PC-3 (cell line): ENCODE measurements around the gene AFF2.

Experiments used
- EZH2 ChIP-seq: fragments of 300-600 bp; sonication (generic); IDR thresholded peaks from one replicate; pipeline ENCODE4 v1.6.1; 2017; ENCODE audit warnings: antibody characterized with exemption, mild to moderate bottlenecking, low read length; ENCODE audit not compliant: unreplicated experiment
- EZH2phosphoT487 ChIP-seq: fragments of 300-600 bp; sonication (generic); IDR thresholded peaks from 2 replicates; pipeline ENCODE4 v1.6.1; 2018; ENCODE audit warnings: mild to moderate bottlenecking, antibody characterized with exemption, low read length, borderline replicate concordance
- TF ChIP-seq, protein P1 (sequence below): fragments of 300-600 bp; sonication (generic); conservative IDR thresholded peaks from 2 replicates; pipeline ENCODE4 v1.5.1; 2017; ENCODE audit warnings: antibody characterized with exemption, low read depth, mild to moderate bottlenecking, low read length

DNA sequence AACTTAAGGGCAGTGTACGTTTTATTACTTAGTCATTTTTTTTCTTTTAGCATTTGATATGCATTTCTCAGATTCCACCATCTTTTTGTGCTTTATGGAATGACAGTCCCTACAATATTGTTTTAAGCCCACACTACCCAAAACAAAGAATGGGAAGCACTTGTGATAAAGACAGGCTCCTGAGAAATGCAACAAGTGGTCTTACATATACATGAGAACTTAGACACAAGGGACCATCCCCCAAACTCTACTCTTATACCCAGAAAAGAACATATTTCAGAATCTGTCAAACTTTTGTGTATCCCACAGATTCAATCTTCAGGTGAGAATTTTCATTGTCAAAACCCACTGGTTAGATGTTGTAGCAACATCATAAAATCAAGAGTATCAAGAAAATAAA, 491.1 kb downstream of the AFF2 start:
- TF ChIP-seq, protein P1, sequence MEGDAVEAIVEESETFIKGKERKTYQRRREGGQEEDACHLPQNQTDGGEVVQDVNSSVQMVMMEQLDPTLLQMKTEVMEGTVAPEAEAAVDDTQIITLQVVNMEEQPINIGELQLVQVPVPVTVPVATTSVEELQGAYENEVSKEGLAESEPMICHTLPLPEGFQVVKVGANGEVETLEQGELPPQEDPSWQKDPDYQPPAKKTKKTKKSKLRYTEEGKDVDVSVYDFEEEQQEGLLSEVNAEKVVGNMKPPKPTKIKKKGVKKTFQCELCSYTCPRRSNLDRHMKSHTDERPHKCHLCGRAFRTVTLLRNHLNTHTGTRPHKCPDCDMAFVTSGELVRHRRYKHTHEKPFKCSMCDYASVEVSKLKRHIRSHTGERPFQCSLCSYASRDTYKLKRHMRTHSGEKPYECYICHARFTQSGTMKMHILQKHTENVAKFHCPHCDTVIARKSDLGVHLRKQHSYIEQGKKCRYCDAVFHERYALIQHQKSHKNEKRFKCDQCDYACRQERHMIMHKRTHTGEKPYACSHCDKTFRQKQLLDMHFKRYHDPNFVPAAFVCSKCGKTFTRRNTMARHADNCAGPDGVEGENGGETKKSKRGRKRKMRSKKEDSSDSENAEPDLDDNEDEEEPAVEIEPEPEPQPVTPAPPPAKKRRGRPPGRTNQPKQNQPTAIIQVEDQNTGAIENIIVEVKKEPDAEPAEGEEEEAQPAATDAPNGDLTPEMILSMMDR: no peak
- no peak for TF ChIP-seq EZH2
- no peak for TF ChIP-seq EZH2phosphoT487
